GM18507 (cell line): ENCODE data around the gene DPH2.

Experiments used
- DNase-seq: peaks from one replicate; pipeline ENCODE4 v3.0.0; 2011; ENCODE audit warnings: low read depth; ENCODE audit not compliant: insufficient read length; ENCODE audit errors: extremely low spot score
- FAIRE-seq: peaks from 2 replicates; lab custom pipeline; 2011; peaks lifted over from hg19 to GRCh38; lab: Jason Lieb, UNC

Gene DPH2

GRCh38 chr1:43938892-43939587 is 30.8 kb upstream of the DPH2 start:
- FAIRE-seq (no peak), DNase-seq (no peak)

GRCh38 chr1:43942411-43942810 is 27.4 kb upstream of the DPH2 start:
- FAIRE-seq = no peak
- DNase-seq = no peak

- FAIRE-seq = no peak
- DNase-seq = no peak
Measured at GRCh38 chr1:43944860-43945259, 24.9 kb upstream of the DPH2 start.

- FAIRE-seq = peak; percentile 18
- DNase-seq = no peak
Measured at GRCh38 chr1:43945674-43946235, 24.1 kb upstream of the DPH2 start.

GRCh38 chr1:43946236-43947060 is 23.4 kb upstream of the DPH2 start, which contains the start of gene IPO13:
Gene IPO13 (plus strand): TSS chr1:43946950. CDS start chr1:43947601, 651 bp downstream.
- DNase-seq (peak; percentile 98), FAIRE-seq (peak; percentile 97)

GRCh38 chr1:43947061-43947873 is 22.5 kb upstream of the DPH2 start:
- DNase-seq = no peak
- no peak for FAIRE-seq

GRCh38 chr1:43947874-43948437 is 21.9 kb upstream of the DPH2 start:
- FAIRE-seq (no peak), DNase-seq (no peak)

- DNase-seq = no peak
Measured at GRCh38 chr1:43949678-43950077, 20.1 kb upstream of the DPH2 start.

GRCh38 chr1:43951021-43951985 is 18.5 kb upstream of the DPH2 start:
- DNase-seq (no peak), FAIRE-seq (no peak)

More at GRCh38 chr1:43949678-43950077, 20.1 kb upstream of the DPH2 start:
- no peak for FAIRE-seq

- FAIRE-seq (no peak), DNase-seq (no peak)
Measured at GRCh38 chr1:43952731-43953346, 17.0 kb upstream of the DPH2 start.

- no peak for DNase-seq
- FAIRE-seq = no peak
Measured at GRCh38 chr1:43953361-43953760, 16.4 kb upstream of the DPH2 start.

- DNase-seq (no peak), FAIRE-seq (no peak)
Measured at GRCh38 chr1:43954036-43954435, 15.8 kb upstream of the DPH2 start.

- DNase-seq (no peak), FAIRE-seq (no peak)
Measured at GRCh38 chr1:43956234-43956633, 13.6 kb upstream of the DPH2 start.

GRCh38 chr1:43957407-43958040 is 12.3 kb upstream of the DPH2 start:
- FAIRE-seq (no peak), DNase-seq (no peak)

- no peak for FAIRE-seq
- DNase-seq = no peak
Measured at GRCh38 chr1:43958351-43959255, 11.2 kb upstream of the DPH2 start.

GRCh38 chr1:43960798-43961197 is 9.0 kb upstream of the DPH2 start:
- DNase-seq = no peak
- FAIRE-seq = no peak
